Activated CD8-positive, alpha-beta memory T cell treated with anti-CD3 and anti-CD28 coated beads, Interleukin-2, amount 50 U/mL, for 48 hours (primary cell): ENCODE measurements around the gene ARHGAP45.
"Not testable (repeated sequence)": the region's sequence is repeated elsewhere in the genome, so short reads cannot be mapped to it uniquely, and the experiment has no call there.

Experiments used
- DNase-seq: peaks from one replicate; pipeline ENCODE4 v3.0.0-alpha.2; 2020

The ARHGAP45 gene

GRCh38 chr19:1105008-1105872, 38.3 kb downstream of the ARHGAP45 start:
- DNase-seq, result no peak

DNA sequence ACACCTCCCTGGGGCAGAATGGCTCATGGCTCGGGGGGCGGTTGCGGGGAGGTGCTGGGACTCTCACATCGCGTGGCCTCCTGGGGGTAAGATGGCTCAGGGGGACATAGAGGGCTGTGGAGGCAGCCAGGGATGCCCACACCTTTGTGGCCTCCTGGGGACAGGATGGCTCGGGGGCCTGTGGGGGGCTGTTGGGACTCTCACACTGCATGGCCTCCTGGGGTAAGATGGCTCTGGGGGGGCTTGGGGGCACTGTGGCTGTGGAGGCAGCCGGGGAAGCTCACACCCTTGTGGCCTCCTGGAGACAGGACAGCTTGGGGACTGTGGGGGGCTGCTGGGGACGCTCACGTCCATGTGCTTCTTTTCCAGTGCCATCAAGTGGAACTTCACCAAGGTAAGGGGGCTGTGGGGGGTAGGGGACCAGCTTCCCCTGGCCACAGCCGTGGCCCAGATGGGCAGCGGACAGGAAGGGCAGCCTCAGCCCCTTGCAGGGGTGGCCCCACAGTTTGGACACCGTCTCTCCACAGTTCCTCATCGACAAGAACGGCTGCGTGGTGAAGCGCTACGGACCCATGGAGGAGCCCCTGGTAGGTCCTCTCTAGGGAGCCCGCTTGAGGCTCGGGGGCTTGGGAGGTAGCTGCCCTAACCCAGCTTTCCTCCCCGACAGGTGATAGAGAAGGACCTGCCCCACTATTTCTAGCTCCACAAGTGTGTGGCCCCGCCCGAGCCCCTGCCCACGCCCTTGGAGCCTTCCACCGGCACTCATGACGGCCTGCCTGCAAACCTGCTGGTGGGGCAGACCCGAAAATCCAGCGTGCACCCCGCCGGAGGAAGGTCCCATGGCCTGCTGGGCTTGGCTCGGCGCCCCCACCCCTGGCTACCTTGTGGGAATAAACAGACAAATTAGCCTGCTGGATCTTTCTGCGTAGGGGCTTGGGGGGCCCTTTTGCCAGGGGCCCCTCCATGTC, 39.2 kb downstream of the ARHGAP45 start:
- DNase-seq, result no peak

DNA sequence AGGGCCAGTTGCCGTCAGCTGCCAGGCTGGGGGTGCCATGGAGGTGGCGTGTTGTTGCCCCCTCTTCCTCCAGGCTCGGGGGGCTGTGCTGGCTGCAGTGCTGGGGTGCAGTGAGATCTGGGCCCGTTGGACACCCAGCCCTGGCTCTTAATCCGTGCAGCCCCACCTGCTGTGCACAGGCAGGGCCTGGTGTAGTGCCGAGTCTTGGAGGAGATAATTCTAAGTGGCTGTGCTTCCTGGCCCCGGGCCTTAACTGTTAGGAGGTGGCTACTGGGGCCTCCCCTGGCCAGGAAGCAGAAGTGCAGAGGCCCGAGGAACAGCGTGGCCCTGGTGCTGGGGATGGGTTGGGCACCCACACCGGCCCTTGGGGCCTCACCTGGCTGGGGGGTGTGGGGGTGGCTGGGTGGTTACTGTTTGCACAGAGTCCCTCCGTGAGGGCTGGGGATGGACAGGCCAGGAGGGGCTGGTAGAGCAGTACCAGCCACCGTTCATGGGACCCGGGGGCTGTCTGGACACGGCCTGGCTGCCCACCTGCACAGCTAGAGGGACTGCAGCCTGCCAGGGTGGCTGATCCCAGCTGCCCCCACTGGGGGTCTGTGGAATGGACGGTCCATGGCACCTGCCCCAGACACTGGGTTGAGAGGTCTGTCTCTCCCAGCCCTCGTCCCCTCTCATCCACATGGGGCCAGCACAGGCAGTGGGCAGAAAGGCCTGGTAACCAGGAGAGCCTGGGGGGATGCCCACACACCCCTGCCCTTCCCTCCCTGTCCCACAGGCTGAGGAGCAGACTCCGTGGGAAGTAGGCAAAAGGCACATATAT, 40.1 kb downstream of the ARHGAP45 start:
- DNase-seq, result no peak

- no peak for DNase-seq
Observed at GRCh38 chr19:1107661-1108261, 40.8 kb downstream of the ARHGAP45 start.

DNA sequence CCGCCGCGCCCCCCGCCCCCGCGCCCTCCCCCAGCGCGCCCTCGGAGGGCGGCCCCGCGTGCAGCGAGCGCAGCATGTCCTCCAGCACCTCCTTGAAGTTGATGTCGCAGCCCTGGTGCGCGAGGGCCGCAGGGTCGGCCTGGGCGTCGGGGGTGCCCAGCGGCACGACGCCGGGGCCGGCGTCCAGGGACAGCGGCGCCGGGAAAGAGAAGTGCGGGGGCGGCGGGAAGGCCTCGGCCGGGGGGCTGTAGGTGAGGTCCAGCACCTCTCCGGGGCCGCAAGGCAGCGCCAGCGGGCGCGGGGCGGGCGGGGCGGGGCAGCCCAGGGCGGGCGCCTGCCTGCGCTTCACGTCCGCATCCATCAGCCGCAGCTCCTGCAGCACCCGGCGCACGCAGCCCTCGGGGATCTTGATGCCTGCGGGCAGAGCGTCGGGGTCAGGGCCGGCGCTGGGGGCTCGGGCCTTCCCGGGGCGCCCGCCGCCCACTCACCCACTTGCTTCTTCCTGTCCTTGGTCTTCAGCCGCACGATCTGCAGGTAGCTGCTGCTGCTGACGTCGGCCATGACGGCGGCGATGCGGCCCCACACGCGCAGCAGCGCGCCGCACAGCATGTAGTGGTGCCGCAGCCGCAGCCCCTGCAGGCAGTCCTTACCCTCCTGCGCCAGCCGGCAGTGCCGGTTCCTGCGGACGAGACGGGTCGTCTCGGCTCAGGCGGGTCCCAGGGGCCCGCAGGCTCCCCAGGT, 41.5 kb downstream of the ARHGAP45 start:
- DNase-seq, result no peak

- no peak for DNase-seq
Observed at GRCh38 chr19:1109032-1109551, 42.1 kb downstream of the ARHGAP45 start.

- DNase-seq, result no peak
Observed at GRCh38 chr19:1109697-1110671, 43.0 kb downstream of the ARHGAP45 start.

GRCh38 chr19:1110809-1111640, 44.1 kb downstream of the ARHGAP45 start:
- DNase-seq, result no peak

- DNase-seq, result no peak
Observed at GRCh38 chr19:1111641-1112267, 44.8 kb downstream of the ARHGAP45 start.

- no peak for DNase-seq
Observed at GRCh38 chr19:1112268-1113029, 45.5 kb downstream of the ARHGAP45 start.

DNA sequence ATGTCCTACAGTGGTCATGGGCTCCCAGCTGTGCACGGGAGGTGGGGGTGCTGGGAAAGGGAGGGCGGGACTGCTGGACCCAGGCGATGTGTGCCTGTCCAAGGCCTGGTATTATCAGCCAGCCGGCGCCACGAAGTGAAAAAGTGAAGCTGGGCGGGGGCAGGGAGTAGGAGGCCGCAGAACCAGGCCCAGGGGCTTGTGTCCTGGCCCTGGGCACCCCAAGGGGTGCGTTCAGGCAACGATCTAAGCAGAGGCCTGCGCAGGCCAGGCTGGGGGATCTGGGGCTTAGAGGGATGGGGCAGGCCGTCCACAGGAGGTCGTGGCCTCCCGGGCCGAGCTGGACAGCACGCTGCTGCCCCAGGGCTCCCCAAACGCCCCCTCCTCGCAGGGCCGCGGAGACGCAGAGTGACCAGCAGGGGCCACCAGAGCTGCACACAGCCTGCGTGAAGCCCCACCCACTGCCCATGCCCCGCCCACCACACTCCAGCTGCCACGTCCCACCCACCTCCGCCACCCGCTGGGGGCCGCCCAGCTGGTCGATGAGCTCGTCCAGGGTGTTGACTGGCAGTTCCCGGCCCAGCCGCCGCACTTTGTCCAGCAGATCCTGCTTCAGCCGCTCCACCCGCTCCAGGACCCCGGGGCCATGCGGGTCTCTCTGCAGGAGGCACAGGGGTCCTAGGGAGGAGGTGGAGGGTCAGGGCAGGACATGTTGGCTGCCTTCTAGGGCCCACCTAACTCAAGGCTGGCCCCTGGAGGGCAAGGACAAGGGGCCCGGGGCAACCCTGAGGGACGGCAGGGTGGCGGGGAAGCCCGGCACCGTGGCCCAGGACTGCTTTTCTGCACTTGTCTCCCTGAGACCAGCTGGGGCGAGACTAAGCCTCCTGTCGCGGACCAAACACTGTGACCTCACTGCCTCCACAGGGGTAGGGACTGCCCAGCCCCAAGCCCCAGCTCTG, 46.3 kb downstream of the ARHGAP45 start:
- peak; percentile 92 for DNase-seq

DNA sequence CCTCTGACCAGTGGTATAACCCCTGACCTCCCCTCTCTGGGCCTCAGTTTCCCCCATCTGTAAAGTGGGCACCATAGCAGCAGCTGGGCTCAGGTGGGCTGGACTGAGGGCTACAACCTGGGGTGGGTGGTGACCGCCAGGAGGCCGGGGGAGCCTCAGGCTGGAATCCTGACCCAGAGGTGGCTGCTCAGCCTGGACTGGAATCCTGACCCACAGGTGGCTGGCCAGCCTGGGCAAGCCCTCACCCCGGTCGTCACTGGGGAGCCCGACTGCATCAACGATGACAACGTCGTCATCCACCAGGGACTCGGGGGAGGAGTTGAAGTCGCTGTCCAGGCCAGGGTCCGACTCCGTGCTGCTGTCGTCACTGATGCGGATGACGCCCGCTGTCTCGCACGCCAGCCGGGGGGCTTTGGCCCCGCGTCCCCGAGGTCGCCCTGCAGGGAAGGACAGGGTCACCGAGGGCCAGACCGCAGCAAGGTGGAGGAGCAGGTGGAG, 47.1 kb downstream of the ARHGAP45 start:
- DNase-seq, result no peak

GRCh38 chr19:1114728-1115127, 47.8 kb downstream of the ARHGAP45 start:
- DNase-seq, result not testable (repeated sequence)

DNA sequence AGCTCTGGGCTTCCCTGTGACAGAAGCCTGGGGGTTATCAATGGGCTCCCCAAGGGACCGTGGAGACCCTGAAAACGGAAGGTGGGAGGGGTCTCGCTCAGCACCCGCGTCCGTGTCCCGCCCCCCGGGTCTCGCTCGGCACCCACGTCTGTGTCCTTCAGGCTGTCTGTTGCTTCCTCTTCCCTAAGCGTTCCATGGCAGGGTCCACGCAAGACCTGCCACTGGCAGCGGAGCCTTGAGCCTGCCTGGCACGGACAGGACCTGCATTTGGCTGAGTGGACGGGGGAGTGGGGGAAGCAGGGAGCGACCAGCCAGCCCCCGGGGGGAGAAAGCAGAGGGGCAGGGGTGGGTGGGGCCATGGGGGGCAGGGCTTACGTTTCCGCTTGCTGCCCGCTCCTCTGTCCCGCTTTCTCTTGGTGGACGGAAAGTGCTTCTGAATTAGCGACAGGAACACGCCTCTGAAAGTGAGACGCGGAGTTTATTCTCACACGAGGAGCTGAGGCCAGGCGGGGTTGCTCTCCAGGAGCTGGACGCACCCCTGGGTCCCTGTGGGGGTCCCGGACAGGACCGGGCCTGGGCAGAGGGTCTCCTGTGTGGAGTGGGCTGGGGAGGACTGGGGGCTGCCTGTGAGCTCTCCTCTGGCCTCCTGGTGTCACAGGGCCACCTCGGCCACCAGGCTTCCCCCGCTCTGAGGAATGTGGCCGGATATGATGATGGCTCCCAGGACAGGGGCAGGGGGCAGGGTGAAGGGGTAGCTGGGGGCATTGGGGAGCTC, 48.9 kb downstream of the ARHGAP45 start:
- no peak for DNase-seq

- DNase-seq, result no peak
Observed at GRCh38 chr19:1116726-1117581, 50.0 kb downstream of the ARHGAP45 start.
